ENCODE data around the gene NAXD. TPM values are rescaled to one million over a fixed set of nuclear protein-coding genes. Genes with fewer than 3 reads are reported as not detected.

Gene NAXD
- total RNA-seq, 2 experiments from 2014 or later = 8.3 to 12.5 TPM

GRCh38 chr13:110580800-110581199, 34.5 kb upstream of the NAXD start:
- DNase-seq (ENCODE audit: low spot score) = no peak
- Histone ChIP-seq H3K9me2 (ENCODE audit: insufficient read depth, low read length) (no peaks in the 10 kb centered on the region), H3K4me1 (ENCODE audit: insufficient read depth, low read length, poor library complexity, severe bottlenecking) (no peaks in the 10 kb centered on the region), H2AFZ (ENCODE audit: low read length) (no peak overlapping the region), H4K20me1 (ENCODE audit: insufficient read depth, low read length) (no peaks in the 10 kb centered on the region), H3K79me2 (ENCODE audit: insufficient read depth, low read depth, low read length) (no peaks in the 10 kb centered on the region), H3K9me3 (ENCODE audit: low read length) (no peaks in the 10 kb centered on the region), H3K27ac (ENCODE audit: low read depth, low read length, poor library complexity, severe bottlenecking) (no peak overlapping the region), H3K4me2 (ENCODE audit: low read length) (no peak overlapping the region), H3K36me3 (ENCODE audit: insufficient read depth, low read length) (no peaks in the 10 kb centered on the region), H3K4me3 (ENCODE audit: low read depth, low read length, poor library complexity, severe bottlenecking) (no peak overlapping the region)
- BruUV-seq (replicated peaks) = no TSS peak
- POLR2A ChIA-PET = no interaction called here
- intact Hi-C loops (cut with micrococcal nuclease; ENCODE audit: unreplicated experiment) = no loop called here
- TF ChIP-seq CTCF (conservative IDR thresholded peaks at IDR 0.05; ENCODE audit: low read length) = no peak
- no peak for TF ChIP-seq EZH2phosphoT487 (IDR thresholded peaks at IDR 0.05; ENCODE audit: borderline replicate concordance, low read depth, low read length)
- CTCF ChIA-PET (ENCODE audit: unreplicated experiment) = no interaction called here

GRCh38 chr13:110581506-110582185, 33.7 kb upstream of the NAXD start:
- intact Hi-C loops (cut with micrococcal nuclease; ENCODE audit: unreplicated experiment) = no loop called here

More at GRCh38 chr13:110581506-110582185, 33.7 kb upstream of the NAXD start:
- Histone ChIP-seq H3K4me1 (ENCODE audit: insufficient read depth, low read length, poor library complexity, severe bottlenecking) (no peaks in the 10 kb centered on the region), H3K9me2 (ENCODE audit: insufficient read depth, low read length) (no peaks in the 10 kb centered on the region), H3K4me3 (ENCODE audit: low read depth, low read length, poor library complexity, severe bottlenecking) (no peak overlapping the region), H3K79me2 (ENCODE audit: insufficient read depth, low read depth, low read length) (no peaks in the 10 kb centered on the region), H2AFZ (ENCODE audit: low read length) (no peak overlapping the region), H3K27ac (ENCODE audit: low read depth, low read length, poor library complexity, severe bottlenecking) (no peak overlapping the region), H3K4me2 (ENCODE audit: low read length) (no peak overlapping the region), H3K36me3 (ENCODE audit: insufficient read depth, low read length) (no peaks in the 10 kb centered on the region), H4K20me1 (ENCODE audit: insufficient read depth, low read length) (no peaks in the 10 kb centered on the region), H3K9me3 (ENCODE audit: low read length) (no peaks in the 10 kb centered on the region)
- no peak for TF ChIP-seq CTCF (conservative IDR thresholded peaks at IDR 0.05; ENCODE audit: low read length)
- no peak for TF ChIP-seq EZH2phosphoT487 (IDR thresholded peaks at IDR 0.05; ENCODE audit: borderline replicate concordance, low read depth, low read length)
- DNase-seq (ENCODE audit: low spot score) = no peak
- POLR2A ChIA-PET = no interaction called here
- CTCF ChIA-PET (ENCODE audit: unreplicated experiment) = no interaction called here
- BruUV-seq (replicated peaks) = no TSS peak
